NCI-H2196 treated with DMSO at 0.1 percent for 48 hours (cell line): Measurements from ENCODE around the gene KXD1.
"Not testable (repeated sequence)": the region's sequence is repeated elsewhere in the genome, so short reads cannot be mapped to it uniquely, and the experiment has no call there.

Experiments used
- DNase-seq: peaks from one replicate; lab custom pipeline; 2025; ENCODE audit not compliant: unreplicated experiment; lab: John Stamatoyannopoulos, UW

The KXD1 gene

DNA sequence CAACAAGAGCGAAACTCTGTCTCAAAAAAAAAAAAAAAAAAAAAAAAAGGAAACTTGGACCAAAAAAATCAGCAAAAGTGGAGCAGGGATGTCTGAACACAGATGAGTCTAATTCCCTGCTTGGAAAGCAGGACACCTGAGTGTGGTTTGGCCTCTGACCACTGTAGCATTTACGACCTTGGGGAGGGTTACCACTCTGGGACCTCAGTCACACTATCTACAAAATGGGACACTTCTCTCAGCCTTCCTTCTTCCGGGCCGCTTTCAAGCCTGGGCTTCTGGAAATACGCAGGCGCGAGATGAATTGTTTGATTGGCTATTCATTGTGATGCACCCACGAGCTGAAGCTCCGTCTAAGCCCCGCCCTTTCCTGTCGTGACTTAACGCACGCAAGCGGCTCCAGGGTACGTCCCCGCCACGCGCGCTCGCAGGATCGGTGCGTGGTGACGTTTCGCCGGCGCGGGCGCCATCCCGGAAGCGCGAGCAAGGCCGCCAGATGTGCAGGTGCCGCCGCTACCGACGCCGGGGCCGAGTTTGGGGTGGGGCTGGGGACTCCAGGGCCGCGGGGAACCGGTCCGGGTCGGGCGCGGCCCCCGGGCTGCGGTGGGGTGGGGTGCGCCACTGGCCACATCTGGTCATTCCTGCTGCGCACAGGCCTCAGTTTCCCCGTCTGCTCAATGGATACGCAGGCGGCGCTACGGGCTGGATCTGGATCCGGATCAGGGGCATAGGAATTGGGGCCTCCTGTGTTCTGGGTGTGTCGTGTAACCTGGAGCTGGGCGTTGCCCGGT is at the start of gene KXD1:
TSS of gene KXD1 (plus strand) at position 460 of the 791 bp plus-strand sequence. CDS start 4,187 bp downstream, outside the sequence.
- DNase-seq: peak; percentile 95

GRCh38 chr19:18508585-18508984 is 49.1 kb upstream of the KXD1 start:
- DNase-seq: no peak

DNA sequence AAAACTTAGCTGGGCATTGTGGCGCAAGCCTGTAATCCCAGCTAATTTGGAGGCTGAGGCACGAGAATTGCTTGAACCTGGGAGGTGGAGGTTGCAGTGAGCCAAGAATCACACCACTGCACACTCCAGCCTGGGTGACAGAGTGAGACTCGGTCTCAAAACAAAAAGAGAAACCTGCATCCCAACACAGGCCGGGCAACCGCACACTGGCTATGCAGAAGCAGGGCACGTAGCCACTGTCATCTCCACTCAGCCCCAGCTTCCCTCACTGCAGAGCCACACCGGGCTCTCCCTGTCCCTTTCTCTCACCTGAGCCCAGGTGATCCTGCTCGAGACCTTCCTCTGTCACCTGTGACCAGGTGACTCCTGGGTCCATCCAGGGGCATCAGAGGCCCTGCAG is 47.5 kb upstream of the KXD1 start:
- DNase-seq: no peak

DNA sequence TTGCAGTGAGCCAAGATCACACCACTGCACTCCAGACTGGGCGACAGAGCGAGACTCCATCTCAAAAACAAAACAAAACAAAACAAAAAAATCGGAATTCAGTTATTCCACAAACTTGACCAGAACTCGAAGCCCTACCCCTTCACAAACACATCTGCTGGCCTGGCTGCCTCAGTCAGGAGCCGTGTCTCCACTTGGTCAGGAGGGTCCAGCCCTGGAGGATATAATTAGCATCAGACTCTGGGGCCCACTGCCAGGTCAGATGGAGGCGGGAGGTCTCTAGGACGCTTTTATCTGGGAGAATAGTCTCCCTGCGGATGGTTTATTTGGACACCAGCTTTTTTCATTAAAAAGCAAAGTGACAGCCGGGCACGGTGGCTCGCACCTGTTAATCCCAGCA is 43.8 kb upstream of the KXD1 start:
- DNase-seq: no peak

- no peak for DNase-seq
Observed at GRCh38 chr19:18514800-18515682, 42.6 kb upstream of the KXD1 start.

DNA sequence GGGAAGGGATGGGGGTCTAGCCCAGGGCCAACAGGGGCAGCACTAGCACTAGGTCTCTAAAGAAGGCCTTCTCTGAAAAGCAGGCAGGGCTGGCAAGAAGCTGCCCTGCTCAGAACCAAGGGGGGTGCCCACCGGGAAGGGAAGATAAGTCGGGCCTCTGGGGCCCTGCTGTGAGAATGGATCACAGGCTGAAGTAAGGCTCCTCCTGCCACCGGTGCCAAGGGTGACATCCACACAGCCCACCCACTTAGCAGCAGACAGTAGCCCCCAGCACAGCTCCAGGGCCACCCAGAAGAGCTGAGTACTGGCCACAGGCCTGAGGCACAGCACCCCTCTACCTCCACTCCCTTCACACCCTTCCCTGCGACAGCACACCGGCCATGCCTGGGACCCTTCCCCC is 41.7 kb upstream of the KXD1 start:
- no peak for DNase-seq

DNA sequence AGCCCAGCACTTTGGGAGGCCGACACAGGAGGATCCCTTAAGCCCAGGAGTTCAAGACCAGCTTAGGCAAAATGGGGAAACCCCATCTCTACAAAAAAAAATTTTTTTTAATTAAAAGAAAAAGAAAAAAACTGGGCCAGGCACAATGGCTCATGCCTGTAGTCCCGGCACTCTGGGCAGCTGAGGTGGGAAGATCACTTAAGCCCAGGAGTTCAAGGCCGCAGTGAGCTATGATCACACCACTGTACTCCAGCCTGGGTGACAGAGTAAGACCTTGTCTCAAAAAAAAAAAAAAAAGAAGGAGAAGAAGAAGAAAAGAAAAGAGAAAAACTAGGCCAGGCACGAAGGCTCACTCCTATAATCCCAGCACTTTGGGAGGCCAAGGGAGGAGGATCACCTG is 40.1 kb upstream of the KXD1 start:
- DNase-seq: no peak

DNA sequence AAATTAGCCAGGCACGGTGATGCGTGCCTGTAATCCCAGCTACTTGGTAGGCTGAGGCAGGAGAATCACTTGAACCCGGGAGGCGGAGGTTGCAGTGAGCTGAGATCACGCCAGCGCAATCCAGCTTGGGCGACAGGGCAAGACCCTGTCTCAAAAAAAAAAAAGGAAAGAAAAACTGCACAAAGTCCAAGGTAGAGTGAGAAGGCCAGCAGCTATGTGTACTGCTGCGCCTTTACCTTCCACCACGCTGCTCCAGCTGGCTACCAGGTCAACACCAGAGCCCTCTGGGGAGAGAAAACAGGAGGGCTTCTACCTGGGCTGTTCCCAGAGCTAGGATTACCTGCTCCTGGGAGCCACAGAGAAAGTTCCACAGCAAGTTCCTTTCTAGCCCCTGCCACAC is 39.0 kb upstream of the KXD1 start:
- no peak for DNase-seq

DNA sequence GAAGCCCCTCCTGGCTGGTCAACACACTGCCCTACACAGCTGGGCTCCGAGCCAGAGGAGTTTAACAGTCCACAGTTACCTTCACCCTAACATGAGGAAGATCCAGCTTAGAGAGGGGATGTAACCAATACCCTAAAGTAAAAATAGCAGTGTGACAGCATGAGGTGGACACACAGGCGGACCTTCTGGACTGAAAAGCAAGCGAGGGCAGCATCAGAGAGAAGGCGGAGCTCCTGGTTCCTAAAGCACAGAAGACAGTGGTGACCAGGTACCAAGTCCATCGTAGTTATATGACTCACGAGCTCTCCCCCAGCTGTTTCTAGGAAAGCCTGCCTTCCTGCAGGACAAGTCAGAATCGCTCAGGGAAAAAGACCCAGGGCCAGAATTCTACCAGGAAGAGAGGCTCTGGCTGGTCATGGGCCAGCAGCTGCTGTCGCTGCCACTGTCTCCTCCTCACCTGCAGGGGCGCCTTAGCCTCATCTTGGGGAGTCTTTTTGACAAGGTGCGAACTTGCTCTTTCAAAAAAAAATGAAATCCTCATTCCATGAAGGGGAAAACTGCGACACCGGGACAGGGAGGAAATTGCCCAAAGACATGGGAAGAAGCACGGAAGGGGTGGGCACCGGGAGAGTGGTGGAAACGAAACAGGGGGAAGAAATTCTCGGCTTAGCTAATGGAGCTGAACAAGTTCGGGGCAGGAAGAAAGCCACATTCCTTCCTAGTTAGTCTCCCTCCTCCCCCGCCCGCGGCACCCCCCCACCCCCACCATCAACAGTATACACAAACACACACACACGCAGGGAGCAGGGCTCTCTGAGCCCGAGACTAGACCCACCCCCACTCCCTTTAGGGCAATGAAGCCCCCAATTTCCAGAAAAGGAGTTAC is 37.5 kb upstream of the KXD1 start:
- DNase-seq: peak; percentile 54

DNA sequence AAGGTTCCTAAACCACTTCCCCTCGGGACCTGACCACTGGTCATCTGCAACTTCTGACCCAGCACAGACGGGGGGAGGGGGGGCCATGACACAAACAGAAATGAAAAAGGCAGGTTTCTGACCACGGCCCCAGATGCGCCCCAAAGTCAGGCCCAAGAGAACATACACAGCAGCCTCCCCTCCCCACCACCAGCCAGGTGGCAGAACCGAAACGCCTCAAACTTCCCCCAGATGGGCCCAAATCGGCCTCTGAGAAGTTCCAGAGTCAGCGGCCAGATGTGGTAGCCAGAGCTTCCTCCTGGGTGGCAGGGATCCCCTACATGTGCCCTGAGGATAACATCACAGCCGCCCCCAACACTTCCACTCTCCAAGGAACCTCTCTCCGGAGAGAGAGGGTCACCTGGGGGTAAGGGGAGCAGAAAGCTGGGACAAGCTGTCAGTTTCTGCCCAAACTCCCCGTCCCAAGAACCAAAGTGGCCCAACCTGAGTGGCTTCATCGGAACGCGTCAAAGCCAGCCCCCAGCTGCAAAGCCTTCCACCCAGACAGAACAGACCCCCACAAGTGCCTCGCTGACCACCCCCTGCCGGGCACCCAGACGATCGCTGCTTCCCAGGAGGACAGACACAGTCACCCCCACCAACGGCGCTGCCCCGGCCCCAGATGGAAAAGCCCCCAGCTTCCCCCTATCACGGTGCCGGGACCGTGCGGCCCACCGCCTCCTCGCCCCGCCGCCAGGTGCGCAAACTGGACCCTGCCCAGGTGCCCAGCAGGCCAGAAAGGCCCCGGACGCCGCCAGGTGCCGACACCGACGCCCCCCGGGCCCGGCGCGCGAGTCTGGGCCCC is 36.6 kb upstream of the KXD1 start:
- no peak for DNase-seq

DNA sequence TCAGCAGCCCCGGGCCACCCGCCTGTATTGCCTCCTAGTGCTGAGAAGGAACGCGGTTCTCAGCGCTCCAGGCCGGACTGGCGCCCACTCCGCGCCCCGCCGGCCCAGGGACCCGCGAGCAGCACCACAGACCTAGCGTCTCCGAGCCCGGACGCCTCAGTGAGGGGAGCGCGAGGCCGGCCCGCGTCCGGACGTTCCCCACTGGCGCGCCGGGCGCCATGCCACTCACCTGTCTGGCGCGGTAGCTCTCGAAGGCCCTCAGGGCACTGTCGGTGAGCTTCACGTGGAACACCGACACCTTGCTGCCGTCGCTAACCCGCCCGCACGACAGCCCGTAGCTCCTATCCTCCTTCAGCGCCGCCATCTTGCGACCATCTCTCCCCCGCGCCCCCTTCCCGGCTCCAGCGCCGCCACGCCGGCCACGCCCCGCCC is 36.0 kb upstream of the KXD1 start, which contains the start of gene ELL:
TSS of gene ELL (minus strand) at position 379 of the 432 bp plus-strand sequence. CDS start at position 364, 15 bp downstream.
- DNase-seq: no peak

DNA sequence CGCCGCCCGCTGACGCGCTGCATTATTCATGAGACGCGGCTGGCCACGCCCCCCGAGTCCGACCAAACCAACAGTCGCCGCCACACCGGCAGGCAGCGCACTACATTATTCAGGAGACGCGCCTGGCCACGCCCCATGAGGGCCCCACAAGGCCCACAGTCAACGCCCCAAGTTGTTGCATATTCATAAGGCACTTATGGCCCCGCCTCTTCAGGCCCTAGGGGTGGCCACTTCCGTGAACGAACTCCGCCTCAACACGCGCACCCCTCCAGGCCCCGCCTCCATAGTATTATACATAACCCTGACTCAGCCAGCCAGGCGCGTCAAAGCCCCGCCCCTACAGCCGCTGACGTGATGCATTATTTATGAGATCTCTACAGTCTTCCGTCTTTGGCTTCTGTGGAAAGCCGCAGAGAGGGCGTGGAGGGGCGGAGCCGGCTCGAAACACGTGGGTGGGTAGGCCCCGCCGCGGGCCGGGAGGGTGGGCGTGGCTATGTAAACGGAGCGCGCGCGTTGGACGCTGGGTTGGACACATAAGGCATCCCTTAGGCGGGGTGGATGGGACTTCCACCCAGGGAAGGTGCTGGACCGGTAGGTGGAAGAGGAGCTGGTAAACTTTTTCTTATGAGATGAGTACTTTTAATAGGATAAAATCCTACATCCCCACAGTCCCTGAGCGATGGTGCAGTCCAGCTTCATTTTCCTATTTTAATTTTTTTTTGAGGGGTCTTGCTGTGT is 35.4 kb upstream of the KXD1 start:
- peak; percentile 99 for DNase-seq

DNA sequence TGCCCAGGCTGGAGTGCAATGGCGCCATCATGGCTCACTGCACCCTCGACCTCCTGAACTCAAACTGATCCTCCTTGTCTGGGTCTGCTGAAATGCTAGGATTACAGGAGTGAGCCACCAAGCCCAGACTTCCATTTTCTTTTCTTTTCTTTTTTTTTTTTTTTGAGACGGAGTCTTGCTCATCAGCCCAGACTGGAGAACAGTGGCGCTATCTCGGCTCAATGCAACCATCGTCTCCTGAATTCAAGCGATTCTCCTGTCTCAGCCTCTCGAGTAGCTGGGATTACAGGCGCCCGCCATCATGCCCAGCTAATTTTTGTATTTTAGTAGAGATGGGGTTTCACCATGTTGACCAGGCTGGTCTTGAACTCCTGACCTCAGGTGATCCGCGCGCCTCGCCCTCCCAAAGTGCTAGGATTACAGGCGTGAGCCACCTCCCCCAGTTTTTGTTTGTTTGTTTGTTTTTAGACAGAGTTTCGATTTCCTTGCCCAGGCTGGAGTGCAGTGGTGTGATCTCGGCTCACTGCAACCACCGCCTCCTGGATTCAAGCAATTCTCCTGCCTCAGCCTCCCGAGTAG is 34.7 kb upstream of the KXD1 start:
- not testable (repeated sequence) for DNase-seq

DNA sequence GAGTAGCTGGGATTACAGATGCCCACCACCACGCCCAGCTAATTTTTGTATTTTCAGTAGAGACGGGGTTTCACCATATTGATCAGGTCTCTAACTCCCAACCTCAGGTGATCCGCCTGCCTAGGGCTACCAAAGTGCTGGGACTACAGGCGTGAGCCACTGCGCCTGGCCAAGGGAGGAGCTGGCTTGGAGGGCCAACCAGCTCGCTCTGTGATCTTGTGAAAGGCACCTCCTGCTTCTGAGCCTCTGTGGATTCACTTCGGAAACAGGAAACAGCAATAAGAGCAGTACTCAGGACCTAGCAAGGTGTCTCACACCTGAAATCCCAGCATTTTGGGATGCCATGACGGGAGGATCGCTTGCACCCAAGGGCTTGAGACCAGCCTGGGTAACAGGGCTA is 33.8 kb upstream of the KXD1 start:
- no peak for DNase-seq

GRCh38 chr19:18526316-18526715 is 31.4 kb upstream of the KXD1 start:
- no peak for DNase-seq

GRCh38 chr19:18529782-18530181 is 27.9 kb upstream of the KXD1 start:
- DNase-seq: no peak

DNA sequence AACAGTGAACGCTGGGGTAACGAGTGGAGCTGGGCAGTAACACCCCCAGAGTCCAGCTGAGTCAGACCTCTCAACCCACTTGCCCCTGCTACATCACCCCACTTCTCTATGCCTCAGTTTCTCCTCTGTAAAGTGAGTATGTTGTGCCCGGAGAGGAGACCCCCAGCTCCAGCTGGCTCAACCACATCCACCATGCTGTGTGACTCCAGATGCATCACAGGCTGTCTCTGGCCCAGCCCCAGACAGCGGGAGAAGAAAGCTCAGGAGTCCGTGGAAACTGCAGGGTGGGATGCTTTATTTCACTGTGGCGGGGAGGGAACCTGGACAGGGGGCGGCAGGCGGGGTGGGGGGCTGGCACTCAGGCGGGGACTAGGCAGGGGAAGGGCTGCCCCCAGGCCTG is 26.2 kb upstream of the KXD1 start:
- DNase-seq: no peak

- no peak for DNase-seq
Observed at GRCh38 chr19:18532168-18532890, 25.3 kb upstream of the KXD1 start.
